Sigmoid colon (tissue), 7 donors: ENCODE measurements around the gene OR5A1. TPM values are rescaled to one million over a fixed set of nuclear protein-coding genes. Genes with fewer than 3 reads are reported as not detected.

Experiments
- DNase-seq: peaks from one replicate; pipeline ENCODE4 v3.0.0-alpha.2; 2019
- H3K27ac ChIP-seq, 4 donors: fragments of 200-600 bp; sonication (generic); one replicate each; pipeline ENCODE4 v1.5.1; 2016 to 2019; ENCODE audit warnings: mild to moderate bottlenecking in 1 of 4
- H3K27me3 ChIP-seq, 3 donors: fragments of 200-600 bp; sonication (generic); one replicate each; pipeline ENCODE4 v1.5.1; 2019; ENCODE audit warnings: mild to moderate bottlenecking in 1 of 3
- H3K36me3 ChIP-seq, 4 donors: fragments of 200-600 bp; sonication (generic); one replicate each; pipeline ENCODE4 v1.5.1; 2016 to 2019
- H3K4me1 ChIP-seq, 4 donors: fragments of 200-600 bp; sonication (generic); one replicate each; pipeline ENCODE4 v1.5.1; 2017 to 2019
- H3K4me3 ChIP-seq, 4 donors: fragments of 200-600 bp; sonication (generic); one replicate each; pipeline ENCODE4 v1.5.1; 2017 to 2019; ENCODE audit warnings: mild to moderate bottlenecking in 2 of 4, moderate library complexity in 1 of 4
- H3K9me3 ChIP-seq, 4 donors: fragments of 200-600 bp in 3 of 4; sonication (generic) in 3 of 4; one replicate each; pipeline versions ENCODE4 v1.5.1 to v1.6.1; 2013 to 2019
- EP300 ChIP-seq, 4 donors: sonication (generic); formaldehyde crosslinking; IDR thresholded peaks; one replicate each; pipeline ENCODE4 v1.6.1; 2017; ENCODE audit warnings: antibody characterized with exemption in 4 of 4
- POLR2A ChIP-seq, 2 donors: fragments of 450-650 bp; IDR thresholded peaks; one replicate each; pipeline ENCODE4 v1.6.1; 2016; ENCODE audit warnings: antibody characterized with exemption in 2 of 2, mild to moderate bottlenecking in 2 of 2, moderate library complexity in 2 of 2
- POLR2AphosphoS5 ChIP-seq, 4 donors: sonication (generic); formaldehyde crosslinking; IDR thresholded peaks; one replicate each; pipeline ENCODE4 v1.6.1; 2017; ENCODE audit warnings: antibody characterized with exemption in 4 of 4
- WGBS, 2 donors: extraction: QIAGEN DNeasy Blood & Tissue Kit; methylation state at CpG; one replicate each; pipeline ENCODE4 v1.1.7; 2013; 5-methylcytosine and 5-hydroxymethylcytosine counted together
- intact Hi-C: fragments of 100-400 bp; cut with DNase I; formaldehyde crosslinking; loops from one replicate; pipeline ENCODE4 v1.15.1; 2023
- polyA plus RNA-seq, 3 donors: library from polyadenylated mRNA; stranded (reverse); fragments of 200-250 nt; gene quantifications; one replicate each; pipeline ENCODE4 v1.2.3, GENCODE V29; 2013
- total RNA-seq, 4 donors: library from RNA; depleted of rRNA; stranded (reverse); fragments of >200 nt; gene quantifications; one replicate each; pipeline ENCODE4 v1.1.0, GENCODE V29; 2016
- TF ChIP-seq, protein P1 (sequence below), 4 experiments: fragments of 450-650 bp in 3 of 4; fragments of 200-600 bp in 1 of 4; IDR thresholded peaks; one replicate each; pipeline ENCODE4 v1.5.1; 2016 to 2019; ENCODE audit warnings: antibody characterized with exemption in 4 of 4, mild to moderate bottlenecking in 3 of 4, moderate library complexity in 2 of 4
- donor health status: healthy with polysubstance abuse.
- donor health status: Bipolar disorder and iron deficiency.
- donor health status: healthy.

The OR5A1 gene
- total RNA-seq = not detected
- polyA plus RNA-seq = not detected

GRCh38 chr11:59436169-59436568 lies at the start of gene OR5A1:
OR5A1 (plus strand) TSS chr11:59436469; CDS start chr11:59443169, 6,700 bp downstream.
- intact Hi-C loops = no loop called here
- no peaks in the 10 kb centered on the region for H3K27me3 ChIP-seq
- H3K9me3 ChIP-seq = no peaks in the 10 kb centered on the region
- no peak for DNase-seq
- no peaks in the 10 kb centered on the region for H3K4me1 ChIP-seq
- H3K27ac ChIP-seq = no peak within 1 kb of the TSS
- 67 to 73% methylated on average over 3 of the region's 3 CpGs for WGBS, 2 donors
- H3K36me3 ChIP-seq = no peaks in the 10 kb centered on the region
- no peak within 1 kb of the TSS for H3K4me3 ChIP-seq
- TF ChIP-seq, protein P1, sequence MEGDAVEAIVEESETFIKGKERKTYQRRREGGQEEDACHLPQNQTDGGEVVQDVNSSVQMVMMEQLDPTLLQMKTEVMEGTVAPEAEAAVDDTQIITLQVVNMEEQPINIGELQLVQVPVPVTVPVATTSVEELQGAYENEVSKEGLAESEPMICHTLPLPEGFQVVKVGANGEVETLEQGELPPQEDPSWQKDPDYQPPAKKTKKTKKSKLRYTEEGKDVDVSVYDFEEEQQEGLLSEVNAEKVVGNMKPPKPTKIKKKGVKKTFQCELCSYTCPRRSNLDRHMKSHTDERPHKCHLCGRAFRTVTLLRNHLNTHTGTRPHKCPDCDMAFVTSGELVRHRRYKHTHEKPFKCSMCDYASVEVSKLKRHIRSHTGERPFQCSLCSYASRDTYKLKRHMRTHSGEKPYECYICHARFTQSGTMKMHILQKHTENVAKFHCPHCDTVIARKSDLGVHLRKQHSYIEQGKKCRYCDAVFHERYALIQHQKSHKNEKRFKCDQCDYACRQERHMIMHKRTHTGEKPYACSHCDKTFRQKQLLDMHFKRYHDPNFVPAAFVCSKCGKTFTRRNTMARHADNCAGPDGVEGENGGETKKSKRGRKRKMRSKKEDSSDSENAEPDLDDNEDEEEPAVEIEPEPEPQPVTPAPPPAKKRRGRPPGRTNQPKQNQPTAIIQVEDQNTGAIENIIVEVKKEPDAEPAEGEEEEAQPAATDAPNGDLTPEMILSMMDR (IDR thresholded peaks at IDR 0.05) = no peak
- no peak for TF ChIP-seq EP300 (IDR thresholded peaks at IDR 0.05)
- TF ChIP-seq POLR2AphosphoS5 (IDR thresholded peaks at IDR 0.05) = no peak
- no peak for TF ChIP-seq POLR2A (IDR thresholded peaks at IDR 0.05)

GRCh38 chr11:59394186-59394585 lies 42.1 kb upstream of the OR5A1 start:
- DNase-seq = no peak
- no peak overlapping the region for H3K4me3 ChIP-seq
- TF ChIP-seq POLR2A (IDR thresholded peaks at IDR 0.05) = no peak
- TF ChIP-seq, protein P1 (IDR thresholded peaks at IDR 0.05) = no peak
- no peak for TF ChIP-seq POLR2AphosphoS5 (IDR thresholded peaks at IDR 0.05)
- TF ChIP-seq EP300 (IDR thresholded peaks at IDR 0.05) = no peak
- H3K27ac ChIP-seq = no peak overlapping the region
- no peaks in the 10 kb centered on the region for H3K27me3 ChIP-seq
- no peaks in the 10 kb centered on the region for H3K9me3 ChIP-seq
- H3K36me3 ChIP-seq = no peaks in the 10 kb centered on the region
- H3K4me1 ChIP-seq = no peaks in the 10 kb centered on the region
- intact Hi-C loops = no loop called here

DNA sequence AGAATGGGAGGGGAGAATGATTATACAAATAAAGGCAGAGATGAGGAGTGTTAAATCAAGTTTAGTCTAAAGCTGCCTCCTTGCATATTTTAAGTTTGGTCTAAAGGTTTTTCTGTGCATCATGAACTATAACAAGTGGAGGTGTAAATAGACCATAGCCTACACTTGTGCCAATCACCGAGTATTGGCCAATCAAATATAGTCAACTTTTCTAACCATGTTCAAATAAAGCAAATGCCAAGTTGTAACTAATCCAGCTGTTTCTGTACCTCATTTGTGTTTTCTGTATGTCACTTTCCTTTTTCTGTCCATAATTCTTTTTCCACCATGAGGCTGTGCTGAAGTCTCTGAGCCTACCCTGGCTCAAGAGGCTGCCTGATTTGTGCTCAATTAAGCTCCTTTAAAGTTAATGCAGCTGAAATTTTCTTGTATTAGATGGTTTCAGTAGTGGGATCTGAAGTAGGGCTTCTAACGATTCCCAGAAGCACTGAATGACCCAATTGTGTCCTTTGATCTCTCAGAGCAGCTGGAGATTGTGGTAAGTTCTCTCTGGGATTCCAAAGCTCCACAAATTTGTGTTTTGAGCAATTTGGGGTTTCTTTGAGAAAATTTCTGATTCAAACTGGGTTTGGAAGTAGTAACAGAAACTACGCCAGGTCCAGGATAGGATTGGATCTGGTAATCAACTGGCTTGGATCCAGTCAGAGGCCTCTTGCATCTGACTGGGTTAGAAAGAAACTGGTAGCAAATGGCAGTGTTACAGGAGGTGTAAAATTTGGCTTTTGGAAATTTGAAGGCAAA lies 35.6 kb upstream of the OR5A1 start:
- Histone ChIP-seq H3K9me3 (no peaks in the 10 kb centered on the region), H3K27ac (no peak overlapping the region), H3K36me3 (no peaks in the 10 kb centered on the region), H3K4me1 (no peaks in the 10 kb centered on the region), H3K27me3 (no peaks in the 10 kb centered on the region), H3K4me3 (no peak overlapping the region)
- 77 to 90% methylated on average over 3 of the region's 3 CpGs for WGBS, 2 donors
- no peak for DNase-seq
- intact Hi-C loops = no loop called here
- TF ChIP-seq POLR2AphosphoS5 (IDR thresholded peaks at IDR 0.05) (no peak), EP300 (IDR thresholded peaks at IDR 0.05) (no peak)

DNA sequence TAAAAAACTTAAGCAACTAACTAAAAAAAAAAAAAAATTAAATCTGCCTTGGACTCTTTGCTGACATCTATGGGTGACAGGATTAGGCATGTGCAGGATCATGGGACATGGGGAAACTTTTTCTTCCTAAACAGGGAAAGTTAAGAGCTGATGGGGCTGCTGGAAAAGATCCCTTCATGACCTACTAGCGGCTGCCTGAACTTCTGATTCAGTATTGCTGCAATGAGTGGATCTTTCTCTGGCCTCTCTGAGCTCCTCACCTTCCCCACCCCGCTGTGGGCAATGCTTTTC lies 35.1 kb upstream of the OR5A1 start:
- Histone ChIP-seq H3K4me3 (no peak overlapping the region), H3K9me3 (no peaks in the 10 kb centered on the region), H3K27ac (no peak overlapping the region), H3K27me3 (no peaks in the 10 kb centered on the region), H3K4me1 (no peaks in the 10 kb centered on the region), H3K36me3 (no peaks in the 10 kb centered on the region)
- DNase-seq = no peak
- TF ChIP-seq EP300 (IDR thresholded peaks at IDR 0.05) (no peak), POLR2AphosphoS5 (IDR thresholded peaks at IDR 0.05) (no peak), POLR2A (IDR thresholded peaks at IDR 0.05) (no peak)
- TF ChIP-seq, protein P1 (IDR thresholded peaks at IDR 0.05) = no peak
- intact Hi-C loops = no loop called here
- 76 to 82% methylated on average over 2 of the region's 2 CpGs for WGBS, 2 donors

GRCh38 chr11:59403546-59403945 lies 32.7 kb upstream of the OR5A1 start:
- no peaks in the 10 kb centered on the region for H3K9me3 ChIP-seq
- TF ChIP-seq POLR2AphosphoS5 (IDR thresholded peaks at IDR 0.05) (no peak), EP300 (IDR thresholded peaks at IDR 0.05) (no peak), POLR2A (IDR thresholded peaks at IDR 0.05) (no peak)
- TF ChIP-seq, protein P1 (IDR thresholded peaks at IDR 0.05) = no peak
- no peak overlapping the region for H3K27ac ChIP-seq
- intact Hi-C loops = no loop called here
- H3K27me3 ChIP-seq = no peaks in the 10 kb centered on the region
- H3K36me3 ChIP-seq = no peaks in the 10 kb centered on the region
- H3K4me1 ChIP-seq = no peaks in the 10 kb centered on the region
- H3K4me3 ChIP-seq = no peak overlapping the region
- no peak for DNase-seq
